ENCODE measurements around the gene FXYD2. TPM values are rescaled to one million over a fixed set of nuclear protein-coding genes. Genes with fewer than 3 reads are reported as not detected.
"Not testable (repeated sequence)": the region's sequence is repeated elsewhere in the genome, so short reads cannot be mapped to it uniquely, and the experiment has no call there.

Gene FXYD2
- total RNA-seq, 1 donor from 2014 or later, result not detected

- no peaks in the 10 kb centered on the region for H4K20me1 ChIP-seq (ENCODE audit: insufficient read depth, low read length)
- no peak overlapping the region for H3K27ac ChIP-seq (ENCODE audit: low read depth, low read length)
- Mint-ChIP-seq H3K4me3 (ENCODE audit: unreplicated experiment) (no peak overlapping the region), H3K4me1 (ENCODE audit: low read depth, unreplicated experiment) (peaks cover 27% of the 10 kb centered on the region), H3K27me3 (ENCODE audit: low read depth, unreplicated experiment) (peaks cover 28% of the 10 kb centered on the region), H3K9me3 (ENCODE audit: unreplicated experiment) (no peaks in the 10 kb centered on the region), H3K36me3 (ENCODE audit: low read depth, unreplicated experiment) (no peaks in the 10 kb centered on the region), H3K27ac (ENCODE audit: unreplicated experiment) (no peak overlapping the region)
- H3K4me3 ChIP-seq (ENCODE audit: insufficient read depth, low read depth, low read length), result no peak overlapping the region
- H3K4me1 ChIP-seq (ENCODE audit: insufficient read depth, low read length), result peaks cover 23% of the 10 kb centered on the region
- H3K36me3 ChIP-seq (ENCODE audit: insufficient read depth, low read length), result no peaks in the 10 kb centered on the region
- TF ChIP-seq EZH2 (IDR thresholded peaks at IDR 0.05; ENCODE audit: insufficient read depth, low read length), result no peak
- TF ChIP-seq, protein P1, sequence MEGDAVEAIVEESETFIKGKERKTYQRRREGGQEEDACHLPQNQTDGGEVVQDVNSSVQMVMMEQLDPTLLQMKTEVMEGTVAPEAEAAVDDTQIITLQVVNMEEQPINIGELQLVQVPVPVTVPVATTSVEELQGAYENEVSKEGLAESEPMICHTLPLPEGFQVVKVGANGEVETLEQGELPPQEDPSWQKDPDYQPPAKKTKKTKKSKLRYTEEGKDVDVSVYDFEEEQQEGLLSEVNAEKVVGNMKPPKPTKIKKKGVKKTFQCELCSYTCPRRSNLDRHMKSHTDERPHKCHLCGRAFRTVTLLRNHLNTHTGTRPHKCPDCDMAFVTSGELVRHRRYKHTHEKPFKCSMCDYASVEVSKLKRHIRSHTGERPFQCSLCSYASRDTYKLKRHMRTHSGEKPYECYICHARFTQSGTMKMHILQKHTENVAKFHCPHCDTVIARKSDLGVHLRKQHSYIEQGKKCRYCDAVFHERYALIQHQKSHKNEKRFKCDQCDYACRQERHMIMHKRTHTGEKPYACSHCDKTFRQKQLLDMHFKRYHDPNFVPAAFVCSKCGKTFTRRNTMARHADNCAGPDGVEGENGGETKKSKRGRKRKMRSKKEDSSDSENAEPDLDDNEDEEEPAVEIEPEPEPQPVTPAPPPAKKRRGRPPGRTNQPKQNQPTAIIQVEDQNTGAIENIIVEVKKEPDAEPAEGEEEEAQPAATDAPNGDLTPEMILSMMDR (IDR thresholded peaks at IDR 0.05; ENCODE audit: insufficient read depth, low read depth, low read length), result no peak
- peak; percentile 33 for DNase-seq (ENCODE audit: low read depth)
- no peaks in the 10 kb centered on the region for H3K79me2 ChIP-seq (ENCODE audit: insufficient read depth, low read length)
- no peaks in the 10 kb centered on the region for H3K9me3 ChIP-seq (ENCODE audit: insufficient read depth, low read depth, low read length)
- no peaks in the 10 kb centered on the region for H3K27me3 ChIP-seq (ENCODE audit: insufficient read depth, low read length)
- peak overlapping the region; percentile 18 for H2AFZ ChIP-seq (ENCODE audit: low read depth, low read length)
- H3K4me2 ChIP-seq (ENCODE audit: low read length), result no peak overlapping the region
- FAIRE-seq, result no peak
- H3K9ac ChIP-seq (ENCODE audit: low read length), result no peak overlapping the region
These were observed 9.7 kb downstream of the FXYD2 start for GRCh38 chr11:117814766-117815261.

GRCh38 chr11:117814204-117814765 lies 10.3 kb downstream of the FXYD2 start:
- Histone ChIP-seq H3K4me3 (ENCODE audit: insufficient read depth, low read depth, low read length) (no peak overlapping the region), H3K4me2 (ENCODE audit: low read length) (no peak overlapping the region), H3K27ac (ENCODE audit: low read depth, low read length) (no peak overlapping the region), H3K79me2 (ENCODE audit: insufficient read depth, low read length) (no peaks in the 10 kb centered on the region), H4K20me1 (ENCODE audit: insufficient read depth, low read length) (no peaks in the 10 kb centered on the region), H3K9ac (ENCODE audit: low read length) (no peak overlapping the region), H3K9me3 (ENCODE audit: insufficient read depth, low read depth, low read length) (no peaks in the 10 kb centered on the region), H2AFZ (ENCODE audit: low read depth, low read length) (no peak overlapping the region), H3K4me1 (ENCODE audit: insufficient read depth, low read length) (peaks cover 23% of the 10 kb centered on the region), H3K36me3 (ENCODE audit: insufficient read depth, low read length) (no peaks in the 10 kb centered on the region), H3K27me3 (ENCODE audit: insufficient read depth, low read length) (no peaks in the 10 kb centered on the region)
- FAIRE-seq (no peak), DNase-seq (ENCODE audit: low read depth) (no peak)
- no peaks in the 10 kb centered on the region for H3K36me3 Mint-ChIP-seq (ENCODE audit: low read depth, unreplicated experiment)
- no peaks in the 10 kb centered on the region for H3K9me3 Mint-ChIP-seq (ENCODE audit: unreplicated experiment)
- TF ChIP-seq, protein P1 (IDR thresholded peaks at IDR 0.05; ENCODE audit: insufficient read depth, low read depth, low read length), result no peak
- no peak for TF ChIP-seq EZH2 (IDR thresholded peaks at IDR 0.05; ENCODE audit: insufficient read depth, low read length)
- H3K27me3 Mint-ChIP-seq (ENCODE audit: low read depth, unreplicated experiment), result peaks cover 27% of the 10 kb centered on the region
- H3K4me1 Mint-ChIP-seq (ENCODE audit: low read depth, unreplicated experiment), result peaks cover 28% of the 10 kb centered on the region
- no peak overlapping the region for H3K4me3 Mint-ChIP-seq (ENCODE audit: unreplicated experiment)
- H3K27ac Mint-ChIP-seq (ENCODE audit: unreplicated experiment), result no peak overlapping the region

DNA sequence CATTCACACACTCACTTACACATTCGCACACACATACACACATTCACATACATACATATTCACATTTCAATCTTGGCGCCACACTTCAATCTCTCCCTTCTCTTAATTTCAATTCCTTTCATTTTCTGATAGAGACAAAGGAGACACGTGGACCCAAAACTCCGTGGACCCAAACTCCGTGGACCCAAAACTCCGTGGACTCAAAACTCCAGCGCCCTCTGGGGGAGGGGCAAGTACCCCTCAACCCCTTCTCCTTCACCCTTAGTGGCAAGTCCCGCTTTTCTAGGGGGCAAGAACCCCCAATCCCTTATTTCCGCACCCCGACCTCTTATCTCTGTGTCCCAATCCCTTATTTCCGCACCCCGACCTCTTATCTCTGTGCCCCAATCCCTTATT lies 14.5 kb downstream of the FXYD2 start:
- H3K36me3 Mint-ChIP-seq (ENCODE audit: low read depth, unreplicated experiment); DNase-seq (ENCODE audit: low read depth); H4K20me1 ChIP-seq (ENCODE audit: insufficient read depth, low read length); H3K4me3 Mint-ChIP-seq (ENCODE audit: unreplicated experiment); H3K4me1 ChIP-seq (ENCODE audit: insufficient read depth, low read length); H3K9ac ChIP-seq (ENCODE audit: low read length); H3K9me3 ChIP-seq (ENCODE audit: insufficient read depth, low read depth, low read length); H3K79me2 ChIP-seq (ENCODE audit: insufficient read depth, low read length); H3K4me2 ChIP-seq (ENCODE audit: low read length); H3K27ac ChIP-seq (ENCODE audit: low read depth, low read length); H3K9me3 Mint-ChIP-seq (ENCODE audit: unreplicated experiment); H3K36me3 ChIP-seq (ENCODE audit: insufficient read depth, low read length); H2AFZ ChIP-seq (ENCODE audit: low read depth, low read length); H3K27ac Mint-ChIP-seq (ENCODE audit: unreplicated experiment); FAIRE-seq; H3K4me1 Mint-ChIP-seq (ENCODE audit: low read depth, unreplicated experiment); H3K4me3 ChIP-seq (ENCODE audit: insufficient read depth, low read depth, low read length): not testable (repeated sequence)
- peaks cover 12% of the 10 kb centered on the region for H3K27me3 ChIP-seq (ENCODE audit: insufficient read depth, low read length)
- H3K27me3 Mint-ChIP-seq (ENCODE audit: low read depth, unreplicated experiment), result peaks cover 50% of the 10 kb centered on the region
